IMR-90 (cell line): Measurements from ENCODE around the gene MLKL. TPM values are rescaled to one million over a fixed set of nuclear protein-coding genes. Genes with fewer than 3 reads are reported as not detected.

Source experiments
- ATAC-seq: fragments of 200-7000 bp; cut with Tn5 transposase; 2 replicates; pipeline ENCODE4 v1.9.1; 2020; ENCODE audit warnings: low read depth, mild to moderate bottlenecking, moderate library complexity
- BruUV-seq: library from RNA; stranded (reverse); fragments of 400-500 nt; replicated peaks from 2 replicates; lab custom pipeline; 2021; lab: Mats Ljungman, UMichigan
- CTCF ChIA-PET: fragments of 300-600 bp; formaldehyde crosslinking; extraction: SDS; loops from one replicate; lab custom pipeline; 2021; ENCODE audit warnings: antibody characterized with exemption; lab: Yijun Ruan, JAX
- POLR2A ChIA-PET: fragments of 300-600 bp; sonication (Branson Sonifier 250); formaldehyde crosslinking; loops from one replicate; lab custom pipeline; 2022; ENCODE audit warnings: antibody characterized with exemption; ENCODE audit not compliant: unreplicated experiment; lab: Charles Lee
- DNase-seq: peaks from one replicate; pipeline ENCODE4 v3.0.0; 2013
- H2AFZ ChIP-seq: replicated peaks from 2 replicates; pipeline ENCODE3; 2013; ENCODE audit warnings: low read length, mild to moderate bottlenecking; ENCODE audit not compliant: poor library complexity
- H2AK5ac ChIP-seq: 2 replicates; pipeline ENCODE4 v1.6.1; 2013; ENCODE audit warnings: low read depth, low read length, inconsistent platforms
- H2AK9ac ChIP-seq: replicated peaks from 2 replicates; pipeline ENCODE3; 2013; ENCODE audit warnings: mild to moderate bottlenecking, low read depth, low read length, moderate library complexity; ENCODE audit not compliant: poor library complexity
- H2BK120ac ChIP-seq: 2 replicates; pipeline ENCODE4 v1.6.1; 2013; ENCODE audit warnings: low read depth, low read length, inconsistent platforms
- H2BK15ac ChIP-seq: 3 replicates; pipeline ENCODE4 v1.6.1; 2013; ENCODE audit warnings: low read depth, low read length, inconsistent platforms
- H2BK20ac ChIP-seq: 2 replicates; pipeline ENCODE4 v1.6.1; 2013; ENCODE audit warnings: low read depth, mild to moderate bottlenecking, inconsistent platforms, low read length, moderate library complexity
- H2BK5ac ChIP-seq: 2 replicates; pipeline ENCODE4 v1.6.1; 2013; ENCODE audit warnings: mild to moderate bottlenecking, low read depth, low read length, inconsistent platforms; ENCODE audit not compliant: poor library complexity, severe bottlenecking
- H3K14ac ChIP-seq: replicated peaks from 2 replicates; pipeline ENCODE4 v1.6.1; 2013; ENCODE audit warnings: low read depth, low read length, inconsistent platforms
- H3K18ac ChIP-seq: 2 replicates; pipeline ENCODE4 v1.6.1; 2013; ENCODE audit warnings: low read depth, low read length, control low read depth
- H3K23ac ChIP-seq: 2 replicates; pipeline ENCODE4 v1.6.1; 2013; ENCODE audit warnings: low read depth, low read length, inconsistent platforms
- H3K27ac ChIP-seq: 2 replicates; pipeline ENCODE4 v1.5.1; 2013; ENCODE audit warnings: mild to moderate bottlenecking, control low read depth, low read length; ENCODE audit not compliant: insufficient read depth
- H3K27me3 ChIP-seq: 2 replicates; pipeline ENCODE4 v1.6.1; 2013; ENCODE audit warnings: low read length; ENCODE audit not compliant: control insufficient read depth, insufficient read depth
- H3K36me3 ChIP-seq: 2 replicates; pipeline ENCODE4 v1.6.1; 2013; ENCODE audit warnings: low read length, mixed read lengths; ENCODE audit not compliant: control insufficient read depth, insufficient read depth
- H3K4ac ChIP-seq: 2 replicates; pipeline ENCODE4 v1.6.1; 2013; ENCODE audit warnings: low read depth, low read length, inconsistent platforms
- H3K4me1 ChIP-seq: 2 replicates; pipeline ENCODE4 v1.6.1; 2013; ENCODE audit warnings: low read length, mixed read lengths; ENCODE audit not compliant: control insufficient read depth, insufficient read depth
- H3K4me2 ChIP-seq: 2 replicates; pipeline ENCODE4 v1.6.1; 2013; ENCODE audit warnings: low read depth, mild to moderate bottlenecking, control low read depth, low read length, moderate library complexity
- H3K4me3 ChIP-seq: 2 replicates; pipeline ENCODE4 v1.5.1; 2013; ENCODE audit warnings: low read depth, mild to moderate bottlenecking, control low read depth, low read length, moderate library complexity; ENCODE audit not compliant: insufficient read depth
- H3K56ac ChIP-seq: 2 replicates; pipeline ENCODE4 v1.6.1; 2013; ENCODE audit warnings: low read length, inconsistent platforms; ENCODE audit not compliant: insufficient read depth; ENCODE audit errors: extremely low read depth
- H3K79me1 ChIP-seq, 2 experiments: 2 replicates each; pipeline ENCODE4 v1.6.1; 2013; ENCODE audit warnings: low read length in 2 of 2, inconsistent platforms in 1 of 2, low read depth in 1 of 2
- H3K9ac ChIP-seq: 2 replicates; pipeline ENCODE4 v1.6.1; 2013; ENCODE audit warnings: low read depth, low read length, control low read depth
- H3K9me1 ChIP-seq: 2 replicates; pipeline ENCODE4 v1.6.1; 2013; ENCODE audit warnings: low read length, inconsistent platforms; ENCODE audit not compliant: insufficient read depth
- H3K9me3 ChIP-seq: 2 replicates; pipeline ENCODE4 v1.6.1; 2013; ENCODE audit warnings: low read length; ENCODE audit not compliant: control insufficient read depth, insufficient read depth
- H4K20me1 ChIP-seq: 2 replicates; pipeline ENCODE4 v1.6.1; 2013; ENCODE audit warnings: low read length, inconsistent platforms; ENCODE audit not compliant: insufficient read depth
- H4K5ac ChIP-seq: 2 replicates; pipeline ENCODE4 v1.6.1; 2013; ENCODE audit warnings: mild to moderate bottlenecking, low read depth, low read length, control low read depth
- H4K8ac ChIP-seq, 2 experiments: 2 replicates each; pipeline ENCODE4 v1.6.1; 2013; ENCODE audit warnings: low read depth in 2 of 2, low read length in 2 of 2, control low read depth in 1 of 2, inconsistent platforms in 1 of 2
- H4K91ac ChIP-seq: 2 replicates; pipeline ENCODE4 v1.6.1; 2013; ENCODE audit warnings: low read depth, low read length, inconsistent platforms; ENCODE audit not compliant: insufficient read depth
- CEBPB ChIP-seq: IDR thresholded peaks from 2 replicates; pipeline ENCODE4 v1.6.1; 2012; ENCODE audit warnings: low read depth, low read length, improper control_type of control experiment
- POLR2A ChIP-seq: IDR thresholded peaks from 2 replicates; pipeline ENCODE4 v1.6.1; 2012; ENCODE audit warnings: mild to moderate bottlenecking, low read depth, low read length
- RFX5 ChIP-seq: IDR thresholded peaks from 2 replicates; pipeline ENCODE4 v1.8.0; 2012; ENCODE audit warnings: low read depth, mild to moderate bottlenecking, low read length, moderate library complexity
- WGBS, 2 experiments: methylation state at CpG; one replicate each; pipeline versions ENCODE4 v1.1.5 to v1.1.7; 2013; ENCODE audit warnings: missing lambda C conversion rate in 2 of 2; ENCODE audit not compliant: insufficient read length in 1 of 2; ENCODE audit errors: extremely low coverage in 2 of 2; 5-methylcytosine and 5-hydroxymethylcytosine counted together
- dilution Hi-C: fragments of 300-500 bp; cut with HindIII; formaldehyde crosslinking; loops from one replicate; pipeline ENCODE4 v1.14.3; 2018; ENCODE audit warnings: low sequenced_read_pairs; ENCODE audit not compliant: unreplicated experiment
- in situ Hi-C: fragments of 300-500 bp; cut with MboI; formaldehyde crosslinking; loops from 3 replicates; pipeline ENCODE4 v1.14.3; 2019; ENCODE audit warnings: low sequenced_read_pairs, inconsistent platforms, mixed read lengths
- intact Hi-C: fragments of 100-400 bp; cut with micrococcal nuclease; formaldehyde crosslinking; loops from 2 replicates; pipeline ENCODE4 v1.10.0; 2022
- polyA plus RNA-seq, 3 experiments: library from polyadenylated mRNA; depleted of rRNA; stranded (reverse); fragments of >200 nt; gene quantifications; 2 replicates each; pipeline ENCODE4 v1.2.3, GENCODE V29; 2012; ENCODE audit warnings: low replicate concordance in 1 of 3
- total RNA-seq: library from RNA; depleted of rRNA; stranded (reverse); fragments of >200 nt; gene quantifications from 2 replicates; pipeline ENCODE4 v1.2.3, GENCODE V29; 2012

MLKL gene
- total and polyA plus RNA-seq, 2 of the 4 experiments (the other 2 are of a cell fraction) = 3.6 to 4.5 TPM

DNA sequence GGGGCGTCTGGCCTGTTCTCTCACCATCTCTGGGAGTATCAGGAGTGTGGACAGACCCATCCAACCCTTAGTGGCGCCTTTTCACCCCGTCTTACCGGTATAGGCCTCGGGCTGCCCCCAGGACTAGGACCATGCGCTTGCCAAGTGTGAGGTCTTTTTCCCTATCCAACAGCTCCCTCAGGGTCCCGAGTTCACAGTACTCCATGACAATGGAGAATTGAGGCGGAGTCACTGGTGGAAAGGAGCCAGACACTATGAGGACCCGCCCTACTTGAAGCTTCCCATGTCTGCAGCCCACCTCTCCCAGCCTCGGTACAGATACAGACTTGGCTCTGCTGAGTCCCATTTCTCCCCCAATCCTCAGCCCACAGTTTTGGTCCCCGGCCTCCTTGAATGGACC is 18.1 kb downstream of the MLKL start:
- no CpG with 5 or more reads among the region's 11 CpGs for WGBS, 2 experiments
- Histone ChIP-seq H2BK5ac (no peak overlapping the region), H3K4ac (no peak overlapping the region), H4K5ac (no peak overlapping the region), H2BK120ac (no peak overlapping the region), H4K20me1 (no peaks in the 10 kb centered on the region), H3K9ac (no peak overlapping the region), H3K36me3 (peaks cover 3% of the 10 kb centered on the region), H3K4me1 (no peaks in the 10 kb centered on the region), H3K9me1 (no peaks in the 10 kb centered on the region), H2BK20ac (no peak overlapping the region), H3K23ac (no peak overlapping the region), H2BK15ac (no peak overlapping the region), H3K79me1 (no peaks in the 10 kb centered on the region), H3K4me2 (no peak overlapping the region), H3K9me3 (no peaks in the 10 kb centered on the region), H2AK9ac (no peak overlapping the region), H3K14ac (no peak overlapping the region), H4K91ac (no peak overlapping the region), H4K8ac (no peak overlapping the region), H3K27ac (no peak overlapping the region), H2AFZ (no peak overlapping the region), H3K27me3 (no peaks in the 10 kb centered on the region), H2AK5ac (no peak overlapping the region), H3K18ac (no peak overlapping the region), H3K4me3 (no peak overlapping the region), H3K56ac (no peak overlapping the region)
- BruUV-seq = no TSS peak
- DNase-seq (no peak), ATAC-seq (no peak)
- no peak for TF ChIP-seq POLR2A
- TF ChIP-seq RFX5 = no peak
- no peak for TF ChIP-seq CEBPB
- dilution Hi-C loops = no loop called here
- intact Hi-C loops = no loop called here
- in situ Hi-C loops = no loop called here
- CTCF ChIA-PET = no interaction called here
- POLR2A ChIA-PET = no interaction called here
